Measurements from ENCODE around the gene TMEM59L. TPM values are rescaled to one million over a fixed set of nuclear protein-coding genes. Genes with fewer than 3 reads are reported as not detected.

TMEM59L gene
- total and polyA plus RNA-seq, 9 of the 15 experiments (the other 6 are each of a cell fraction or from before 2014, with no cell fraction given) = 0.37 TPM; not detected in 8

DNA sequence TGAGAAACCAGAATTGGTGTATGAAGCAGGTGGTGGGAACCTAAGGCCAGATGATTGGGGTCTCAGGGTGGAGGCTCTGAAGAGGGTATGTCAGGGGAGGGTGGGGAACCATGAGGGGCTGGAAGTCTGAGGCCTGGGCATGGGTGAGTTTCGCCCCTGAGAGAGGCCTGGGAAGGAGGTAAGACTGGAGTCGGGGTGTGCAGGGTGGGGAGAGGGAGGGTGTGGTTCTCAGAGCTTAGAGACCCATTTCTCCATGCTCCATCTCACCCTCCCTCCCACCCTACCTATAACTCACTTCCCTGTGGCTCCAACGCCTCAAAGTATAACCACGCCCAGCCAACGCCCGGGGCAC is 23.1 kb downstream of the TMEM59L start (continued):
- TF ChIP-seq, protein P1, sequence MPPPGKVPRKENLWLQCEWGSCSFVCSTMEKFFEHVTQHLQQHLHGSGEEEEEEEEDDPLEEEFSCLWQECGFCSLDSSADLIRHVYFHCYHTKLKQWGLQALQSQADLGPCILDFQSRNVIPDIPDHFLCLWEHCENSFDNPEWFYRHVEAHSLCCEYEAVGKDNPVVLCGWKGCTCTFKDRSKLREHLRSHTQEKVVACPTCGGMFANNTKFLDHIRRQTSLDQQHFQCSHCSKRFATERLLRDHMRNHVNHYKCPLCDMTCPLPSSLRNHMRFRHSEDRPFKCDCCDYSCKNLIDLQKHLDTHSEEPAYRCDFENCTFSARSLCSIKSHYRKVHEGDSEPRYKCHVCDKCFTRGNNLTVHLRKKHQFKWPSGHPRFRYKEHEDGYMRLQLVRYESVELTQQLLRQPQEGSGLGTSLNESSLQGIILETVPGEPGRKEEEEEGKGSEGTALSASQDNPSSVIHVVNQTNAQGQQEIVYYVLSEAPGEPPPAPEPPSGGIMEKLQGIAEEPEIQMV (tag; conservative IDR thresholded peaks at IDR 0.05; ENCODE audit: low read depth) = no peak
- TF ChIP-seq, protein P2, sequence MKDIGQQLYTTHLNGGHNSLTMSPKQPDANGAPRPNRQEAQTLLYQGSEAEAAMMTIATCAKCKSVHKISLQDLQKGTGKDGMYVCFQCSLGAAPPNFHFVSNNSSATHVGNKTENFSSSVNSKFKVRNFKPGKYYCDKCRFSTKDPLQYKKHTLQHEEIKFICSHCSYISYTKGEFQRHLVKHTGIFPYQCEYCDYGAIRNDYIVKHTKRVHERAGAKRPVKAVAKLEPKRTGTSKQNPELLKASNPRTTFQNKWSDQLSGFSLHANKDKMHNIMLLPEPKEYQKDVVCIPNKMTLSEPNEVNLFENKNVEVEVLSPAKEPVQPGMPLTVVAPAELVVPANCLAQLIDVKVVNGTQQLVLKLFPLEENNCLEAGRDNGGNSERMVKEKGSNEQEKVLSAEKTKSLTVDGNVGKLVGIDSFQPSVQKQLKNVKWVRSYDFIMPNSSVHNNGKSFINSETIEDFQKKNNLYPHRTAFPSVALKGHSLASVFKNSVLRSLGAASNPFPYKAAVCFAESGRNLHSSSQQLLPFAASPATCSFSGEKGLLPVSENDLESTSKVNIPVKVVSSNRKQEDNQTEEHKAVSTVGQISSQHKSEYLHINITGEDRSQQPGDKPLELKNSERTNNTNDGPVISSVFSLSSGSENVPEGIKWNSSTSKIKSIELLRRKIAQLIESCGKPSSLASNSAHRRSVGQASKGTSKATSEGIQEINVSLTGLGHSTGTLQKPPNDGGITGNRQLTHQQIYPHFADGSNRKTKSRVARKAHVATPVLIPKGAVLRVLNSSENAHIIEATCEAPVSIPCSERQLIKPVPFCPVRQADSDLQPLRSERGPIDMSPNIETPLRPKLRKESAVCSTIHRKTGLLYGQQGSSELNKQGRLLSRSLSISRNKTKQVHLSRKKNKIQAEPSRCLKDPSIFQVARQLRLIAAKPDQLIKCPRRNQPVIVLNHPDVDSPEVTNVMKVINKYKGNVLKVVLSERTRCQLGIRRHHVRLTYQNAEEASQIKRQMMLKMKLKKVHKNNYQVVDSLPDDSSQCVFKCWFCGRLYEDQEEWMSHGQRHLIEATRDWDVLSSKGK (CRISPR knock-in tag; IDR thresholded peaks at IDR 0.05) = no peak
- no peak for TF ChIP-seq GABPB1 (CRISPR knock-in tag; IDR thresholded peaks at IDR 0.05)
- no peak for TF ChIP-seq ZC3H4 (CRISPR knock-in tag; IDR thresholded peaks at IDR 0.05; ENCODE audit: borderline replicate concordance)
- TF ChIP-seq, protein P3, sequence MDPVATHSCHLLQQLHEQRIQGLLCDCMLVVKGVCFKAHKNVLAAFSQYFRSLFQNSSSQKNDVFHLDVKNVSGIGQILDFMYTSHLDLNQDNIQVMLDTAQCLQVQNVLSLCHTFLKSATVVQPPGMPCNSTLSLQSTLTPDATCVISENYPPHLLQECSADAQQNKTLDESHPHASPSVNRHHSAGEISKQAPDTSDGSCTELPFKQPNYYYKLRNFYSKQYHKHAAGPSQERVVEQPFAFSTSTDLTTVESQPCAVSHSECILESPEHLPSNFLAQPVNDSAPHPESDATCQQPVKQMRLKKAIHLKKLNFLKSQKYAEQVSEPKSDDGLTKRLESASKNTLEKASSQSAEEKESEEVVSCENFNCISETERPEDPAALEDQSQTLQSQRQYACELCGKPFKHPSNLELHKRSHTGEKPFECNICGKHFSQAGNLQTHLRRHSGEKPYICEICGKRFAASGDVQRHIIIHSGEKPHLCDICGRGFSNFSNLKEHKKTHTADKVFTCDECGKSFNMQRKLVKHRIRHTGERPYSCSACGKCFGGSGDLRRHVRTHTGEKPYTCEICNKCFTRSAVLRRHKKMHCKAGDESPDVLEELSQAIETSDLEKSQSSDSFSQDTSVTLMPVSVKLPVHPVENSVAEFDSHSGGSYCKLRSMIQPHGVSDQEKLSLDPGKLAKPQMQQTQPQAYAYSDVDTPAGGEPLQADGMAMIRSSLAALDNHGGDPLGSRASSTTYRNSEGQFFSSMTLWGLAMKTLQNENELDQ (CRISPR knock-in tag; IDR thresholded peaks at IDR 0.05; ENCODE audit: borderline replicate concordance) = no peak
- no peak for TF ChIP-seq DDX20 (tag; IDR thresholded peaks at IDR 0.05; ENCODE audit: low read depth)
- TF ChIP-seq ZNF197 (CRISPR knock-in tag; IDR thresholded peaks at IDR 0.05; ENCODE audit: low read depth) = no peak
- TF ChIP-seq ETV5 (CRISPR knock-in tag; IDR thresholded peaks at IDR 0.05; ENCODE audit: low read depth) = no peak
- TF ChIP-seq YY1 (IDR thresholded peaks at IDR 0.05; ENCODE audit: borderline replicate concordance in 1 of 3, control insufficient read depth in 1 of 3, extremely low read depth in 1 of 3, insufficient read depth in 3 of 3, insufficient read length in 1 of 3, insufficient replicate concordance in 2 of 3, low read depth in 1 of 3, low read length in 2 of 3) = no peak
- TF ChIP-seq ZNF551 (CRISPR knock-in tag; IDR thresholded peaks at IDR 0.05) = no peak
- TF ChIP-seq CHD4 (IDR thresholded peaks at IDR 0.05; ENCODE audit: insufficient read depth, insufficient replicate concordance, low read depth, low read length, poor library complexity, severe bottlenecking) = no peak
